ENCODE measurements around the gene CYP4A22. TPM values are rescaled to one million over a fixed set of nuclear protein-coding genes. Genes with fewer than 3 reads are reported as not detected.
"Not testable (repeated sequence)": the region's sequence is repeated elsewhere in the genome, so short reads cannot be mapped to it uniquely, and the experiment has no call there.

CYP4A22 gene
- total RNA-seq, 6 experiments from 2014 or later = not detected

DNA sequence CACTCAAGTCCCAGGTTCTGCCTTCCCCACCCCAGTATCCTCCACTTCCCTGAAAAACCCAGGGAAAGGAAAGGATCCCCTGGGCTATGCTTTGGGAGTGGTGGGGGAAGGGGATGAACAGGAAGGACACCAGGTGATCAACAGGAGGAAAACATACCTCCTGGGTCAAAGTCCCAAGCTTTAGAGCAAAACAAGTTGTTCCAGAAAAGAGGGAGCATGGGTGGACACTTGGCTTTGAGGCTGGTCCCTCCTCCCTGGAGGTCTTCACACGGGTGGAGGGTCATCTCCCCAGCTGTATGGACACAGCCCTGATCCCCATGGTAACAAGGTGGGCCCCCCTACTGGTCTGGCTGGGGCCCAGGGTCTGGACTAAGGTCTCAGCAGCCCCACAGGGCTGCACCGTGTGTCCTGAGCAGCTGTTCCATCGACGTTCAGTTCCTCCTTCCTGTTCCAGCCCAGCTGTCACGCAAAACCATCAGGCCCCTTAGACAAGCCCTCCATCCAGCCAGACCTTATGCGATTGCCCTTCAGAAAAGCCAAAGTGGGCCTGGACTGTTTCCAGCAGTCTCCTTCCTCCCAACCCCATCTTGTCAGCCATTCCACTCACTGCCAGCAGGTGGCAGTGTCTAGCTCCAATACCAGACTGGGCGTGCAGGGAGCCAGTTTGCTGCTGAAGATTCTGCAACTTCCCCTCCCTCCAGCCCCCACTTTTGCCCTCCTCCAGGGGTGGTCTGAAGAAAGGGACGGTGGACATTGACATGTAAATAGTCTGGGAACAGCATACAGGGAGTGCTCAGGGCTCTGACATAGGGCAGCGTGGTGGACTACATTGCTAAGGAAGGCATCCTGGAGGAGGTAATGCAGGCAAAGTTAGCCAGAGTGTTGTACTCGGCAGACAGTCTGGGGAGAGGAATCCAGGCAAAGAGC, 55.5 kb downstream of the CYP4A22 start:
- peaks cover 32% of the 10 kb centered on the region for H3K4me1 Mint-ChIP-seq (ENCODE audit: low read depth)
- H3K27ac Mint-ChIP-seq = no peak overlapping the region
- H3K36me3 Mint-ChIP-seq (ENCODE audit: low read depth) = no peaks in the 10 kb centered on the region
- no peak overlapping the region; the same call in 1 of the 2 replicates for H3K4me3 Mint-ChIP-seq
- peaks cover 11% of the 10 kb centered on the region for H3K27me3 Mint-ChIP-seq (ENCODE audit: insufficient read depth)
- DNase-seq = peak; percentile 45
- TF ChIP-seq, protein P1, sequence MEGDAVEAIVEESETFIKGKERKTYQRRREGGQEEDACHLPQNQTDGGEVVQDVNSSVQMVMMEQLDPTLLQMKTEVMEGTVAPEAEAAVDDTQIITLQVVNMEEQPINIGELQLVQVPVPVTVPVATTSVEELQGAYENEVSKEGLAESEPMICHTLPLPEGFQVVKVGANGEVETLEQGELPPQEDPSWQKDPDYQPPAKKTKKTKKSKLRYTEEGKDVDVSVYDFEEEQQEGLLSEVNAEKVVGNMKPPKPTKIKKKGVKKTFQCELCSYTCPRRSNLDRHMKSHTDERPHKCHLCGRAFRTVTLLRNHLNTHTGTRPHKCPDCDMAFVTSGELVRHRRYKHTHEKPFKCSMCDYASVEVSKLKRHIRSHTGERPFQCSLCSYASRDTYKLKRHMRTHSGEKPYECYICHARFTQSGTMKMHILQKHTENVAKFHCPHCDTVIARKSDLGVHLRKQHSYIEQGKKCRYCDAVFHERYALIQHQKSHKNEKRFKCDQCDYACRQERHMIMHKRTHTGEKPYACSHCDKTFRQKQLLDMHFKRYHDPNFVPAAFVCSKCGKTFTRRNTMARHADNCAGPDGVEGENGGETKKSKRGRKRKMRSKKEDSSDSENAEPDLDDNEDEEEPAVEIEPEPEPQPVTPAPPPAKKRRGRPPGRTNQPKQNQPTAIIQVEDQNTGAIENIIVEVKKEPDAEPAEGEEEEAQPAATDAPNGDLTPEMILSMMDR (IDR thresholded peaks at IDR 0.05) = peak; percentile 96
- H3K9me3 Mint-ChIP-seq = no peaks in the 10 kb centered on the region

DNA sequence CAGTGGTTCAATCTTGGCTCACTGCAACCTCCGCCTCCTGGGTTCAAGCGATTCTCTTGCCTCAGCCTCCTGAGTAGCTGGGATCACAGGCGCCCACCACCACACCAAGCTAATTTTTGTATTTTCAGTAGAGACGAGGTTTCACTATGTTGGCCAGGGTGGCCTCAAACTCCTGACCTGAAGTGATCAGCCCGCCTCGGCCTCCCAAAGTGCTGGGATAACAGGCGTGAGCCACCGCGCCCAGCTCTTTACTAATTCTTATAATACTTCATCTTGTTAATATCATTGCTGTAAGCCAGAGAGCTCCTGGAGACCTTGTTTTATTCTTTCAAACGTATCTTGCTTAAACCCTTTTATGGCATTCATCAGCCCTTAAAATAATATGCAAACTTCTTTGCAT, 56.3 kb downstream of the CYP4A22 start:
- not testable (repeated sequence) for H3K4me3 Mint-ChIP-seq; H3K9me3 Mint-ChIP-seq; H3K36me3 Mint-ChIP-seq (ENCODE audit: low read depth); DNase-seq; H3K27ac Mint-ChIP-seq
- peaks cover 33% of the 10 kb centered on the region for H3K4me1 Mint-ChIP-seq (ENCODE audit: low read depth)
- peaks cover 18% of the 10 kb centered on the region for H3K27me3 Mint-ChIP-seq (ENCODE audit: insufficient read depth)

DNA sequence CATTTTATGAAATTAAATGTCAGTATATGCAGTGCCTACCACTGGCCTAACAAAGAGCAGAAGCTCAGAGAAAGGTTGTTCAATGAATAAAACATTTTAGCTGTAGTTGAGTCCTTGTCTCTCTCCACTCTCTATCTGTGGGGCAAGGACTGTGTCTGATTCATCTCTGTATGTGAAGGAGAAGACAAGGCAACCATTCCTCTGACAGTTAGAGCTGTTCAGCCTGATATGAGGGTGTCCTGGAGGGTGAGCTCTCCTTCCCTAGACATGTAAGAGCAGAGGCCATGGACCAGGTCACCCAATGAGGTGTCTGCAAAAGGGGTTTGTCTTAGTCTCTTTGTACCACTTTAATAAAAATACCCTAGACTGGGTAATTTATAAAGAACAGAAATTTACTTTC, 57.1 kb downstream of the CYP4A22 start:
- Mint-ChIP-seq H3K27me3 (ENCODE audit: insufficient read depth) (peaks cover 24% of the 10 kb centered on the region), H3K27ac (no peak overlapping the region), H3K9me3 (no peaks in the 10 kb centered on the region), H3K4me3 (no peak overlapping the region), H3K4me1 (ENCODE audit: low read depth) (peaks cover 37% of the 10 kb centered on the region), H3K36me3 (ENCODE audit: low read depth) (no peaks in the 10 kb centered on the region)
- TF ChIP-seq, protein P1 (IDR thresholded peaks at IDR 0.05) = no peak
- no peak for DNase-seq

DNA sequence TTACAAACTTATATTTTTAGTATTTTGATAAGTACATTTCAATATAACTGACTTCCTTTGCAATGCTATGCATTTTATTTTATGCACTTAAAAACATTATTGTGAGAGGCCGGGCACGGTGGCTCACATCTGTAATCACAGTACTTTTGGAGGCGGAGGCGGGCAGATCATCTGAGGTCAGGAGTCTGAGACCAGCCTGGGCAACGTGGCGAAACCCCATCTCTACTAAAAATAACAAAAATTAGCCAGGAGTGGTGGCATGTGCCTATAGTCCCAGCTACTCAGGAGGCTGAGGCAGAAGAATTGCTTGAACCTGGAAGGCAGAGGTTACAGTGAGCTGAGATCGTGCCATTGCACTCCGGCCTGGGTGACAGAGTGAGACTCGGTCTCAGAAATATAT, 58.7 kb downstream of the CYP4A22 start:
- Mint-ChIP-seq H3K4me1 (ENCODE audit: low read depth) (peaks cover 26% of the 10 kb centered on the region), H3K27me3 (ENCODE audit: insufficient read depth) (peaks cover 27% of the 10 kb centered on the region)
- DNase-seq; H3K27ac Mint-ChIP-seq; H3K4me3 Mint-ChIP-seq; H3K36me3 Mint-ChIP-seq (ENCODE audit: low read depth); H3K9me3 Mint-ChIP-seq: not testable (repeated sequence)

DNA sequence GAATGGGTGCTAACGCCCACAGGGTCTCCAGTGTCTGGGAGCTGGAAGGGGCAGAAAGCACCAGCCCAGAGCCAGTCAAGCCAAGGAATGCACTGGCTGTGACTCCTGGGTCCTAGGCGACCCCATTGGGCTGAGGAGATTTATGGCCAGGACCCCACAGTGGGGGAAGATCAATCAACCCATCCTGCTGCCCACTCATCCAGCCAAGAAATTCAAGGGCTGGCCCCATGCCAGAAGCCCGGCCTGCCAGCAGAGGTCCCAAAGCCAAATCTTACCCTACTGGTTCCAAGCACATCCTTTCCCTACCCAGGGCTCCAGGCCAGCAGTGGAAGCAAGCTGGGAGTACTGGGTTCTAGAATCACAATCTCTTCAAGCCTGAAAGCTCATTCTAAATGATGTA, 59.4 kb downstream of the CYP4A22 start:
- H3K27me3 Mint-ChIP-seq (ENCODE audit: insufficient read depth) = peaks cover 24% of the 10 kb centered on the region
- no peak overlapping the region for H3K27ac Mint-ChIP-seq
- H3K36me3 Mint-ChIP-seq (ENCODE audit: low read depth) = no peaks in the 10 kb centered on the region
- no peaks in the 10 kb centered on the region for H3K9me3 Mint-ChIP-seq
- DNase-seq = no peak
- TF ChIP-seq, protein P1 (IDR thresholded peaks at IDR 0.05) = no peak
- H3K4me1 Mint-ChIP-seq (ENCODE audit: low read depth) = peaks cover 19% of the 10 kb centered on the region
- no peak overlapping the region for H3K4me3 Mint-ChIP-seq

DNA sequence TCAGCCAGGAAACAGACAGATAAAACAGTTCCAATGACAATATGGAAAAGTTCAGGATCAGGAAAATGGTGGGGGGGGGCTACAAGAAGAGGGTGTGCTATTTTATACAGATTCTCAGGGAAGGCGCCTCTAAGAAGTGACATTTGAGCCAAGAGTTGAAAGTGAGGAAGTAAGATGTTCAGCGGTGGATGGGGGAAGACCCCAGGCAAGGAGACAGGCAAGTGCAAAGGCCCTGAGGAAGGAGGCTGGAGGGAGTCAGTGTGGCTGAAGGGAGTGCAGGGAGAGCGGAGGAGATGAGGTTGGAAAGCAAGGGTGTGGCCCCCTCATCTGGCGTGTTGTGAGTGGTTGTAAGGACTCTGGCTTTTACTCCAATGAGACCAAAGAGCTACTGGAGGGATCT, 61.0 kb downstream of the CYP4A22 start:
- TF ChIP-seq, protein P1 (IDR thresholded peaks at IDR 0.05) = no peak
- peaks cover 21% of the 10 kb centered on the region for H3K27me3 Mint-ChIP-seq (ENCODE audit: insufficient read depth)
- no peak overlapping the region for H3K4me3 Mint-ChIP-seq
- H3K9me3 Mint-ChIP-seq = no peaks in the 10 kb centered on the region
- H3K36me3 Mint-ChIP-seq (ENCODE audit: low read depth) = no peaks in the 10 kb centered on the region
- peaks cover 6% of the 10 kb centered on the region; the same call in 1 of the 2 replicates for H3K4me1 Mint-ChIP-seq (ENCODE audit: low read depth)
- no peak overlapping the region for H3K27ac Mint-ChIP-seq
- DNase-seq = no peak

Other genes starting within 250 kb of the CYP4A22 start
- gene CYP4A11, start 196.0 kb upstream of the CYP4A22 start, total RNA-seq (2021; fragmentation: NEBNext Ultra II Directional; extraction: Animal tissue kit (Norgen Biotek cat#: 25700)) = not detected
- gene CYP4X1, start 113.8 kb upstream of the CYP4A22 start, total RNA-seq (2021; fragmentation: NEBNext Ultra II Directional; extraction: Animal tissue kit (Norgen Biotek cat#: 25700)) = not detected
- not detected for gene CYP4Z1, start 70.2 kb upstream of the CYP4A22 start, total RNA-seq (2021; fragmentation: NEBNext Ultra II Directional; extraction: Animal tissue kit (Norgen Biotek cat#: 25700))
- gene PDZK1IP1, start 52.6 kb downstream of the CYP4A22 start, total RNA-seq (2021; fragmentation: NEBNext Ultra II Directional; extraction: Animal tissue kit (Norgen Biotek cat#: 25700)) = not detected
- not detected for gene TAL1, start 94.8 kb downstream of the CYP4A22 start, total RNA-seq (2021; fragmentation: NEBNext Ultra II Directional; extraction: Animal tissue kit (Norgen Biotek cat#: 25700))
- 10 to 100 TPM in 5 of 6 experiments, 1 to 10 TPM in 1; 7.9 to 16.0 (median 13.6) TPM for gene STIL, start 176.7 kb downstream of the CYP4A22 start, total RNA-seq (2021; fragmentation: NEBNext Ultra II Directional; extraction: Animal tissue kit (Norgen Biotek cat#: 25700))
- 100 to 1,000 TPM; 118 to 141 (median 131) TPM for gene CMPK1, start 196.3 kb downstream of the CYP4A22 start, total RNA-seq (2021; fragmentation: NEBNext Ultra II Directional; extraction: Animal tissue kit (Norgen Biotek cat#: 25700))

Data from HFFc6 (cell line).